GM19452 (cell line): Measurements from ENCODE around the gene ARFGAP2.
"Not testable (repeated sequence)": the region's sequence is repeated elsewhere in the genome, so short reads cannot be mapped to it uniquely, and the experiment has no call there.

Source experiments
- ATAC-seq: cut with Tn5 transposase; IDR thresholded peaks from one replicate; pipeline ENCODE4 v1.9.1; 2021; ENCODE audit not compliant: unreplicated experiment

ARFGAP2 gene

GRCh38 chr11:47149782-47150181 lies 26.9 kb downstream of the ARFGAP2 start:
- ATAC-seq: no peak

GRCh38 chr11:47148903-47149531 lies 27.7 kb downstream of the ARFGAP2 start:
- ATAC-seq: no peak

DNA sequence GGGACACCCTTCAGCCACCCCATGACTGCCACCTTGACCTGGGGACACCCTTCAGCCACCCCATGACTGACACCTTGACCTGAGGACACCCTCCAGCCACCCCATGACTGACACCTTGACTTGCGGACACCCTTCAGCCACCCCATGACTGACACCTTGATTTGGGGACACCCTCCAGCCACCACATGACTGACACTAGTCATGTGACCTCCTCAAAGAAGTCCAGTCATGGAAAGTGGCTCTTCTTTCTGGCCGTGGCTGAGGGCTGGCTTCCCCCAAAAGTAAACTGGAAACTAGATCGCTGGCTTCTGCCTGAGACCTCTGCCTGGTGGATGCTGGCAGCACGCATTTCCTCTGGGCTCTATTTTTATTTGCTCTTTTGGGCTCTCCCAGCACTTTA lies 28.4 kb downstream of the ARFGAP2 start:
- ATAC-seq: no peak

- ATAC-seq: no peak
Measured at GRCh38 chr11:47147681-47148080, 29.0 kb downstream of the ARFGAP2 start.

DNA sequence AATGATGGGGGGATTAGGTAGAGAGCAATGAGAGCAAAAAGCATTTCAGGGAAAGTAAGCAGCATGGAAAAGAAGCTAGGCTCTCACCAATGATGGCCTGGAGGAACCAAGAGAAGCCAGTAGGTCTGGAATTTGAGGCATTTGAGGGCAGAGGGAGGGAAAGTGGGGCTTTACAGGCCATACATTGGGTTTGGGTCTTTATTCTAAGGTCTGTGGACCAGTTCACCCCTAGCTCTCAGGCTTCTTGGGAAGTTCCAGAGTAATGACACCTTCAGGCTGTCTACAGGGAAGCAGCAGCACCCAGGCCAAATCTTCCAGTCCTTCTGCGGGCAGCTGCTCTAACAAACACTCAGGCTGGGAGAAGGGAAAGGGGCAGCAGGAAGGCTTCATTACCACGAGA lies 29.4 kb downstream of the ARFGAP2 start:
- no peak for ATAC-seq

DNA sequence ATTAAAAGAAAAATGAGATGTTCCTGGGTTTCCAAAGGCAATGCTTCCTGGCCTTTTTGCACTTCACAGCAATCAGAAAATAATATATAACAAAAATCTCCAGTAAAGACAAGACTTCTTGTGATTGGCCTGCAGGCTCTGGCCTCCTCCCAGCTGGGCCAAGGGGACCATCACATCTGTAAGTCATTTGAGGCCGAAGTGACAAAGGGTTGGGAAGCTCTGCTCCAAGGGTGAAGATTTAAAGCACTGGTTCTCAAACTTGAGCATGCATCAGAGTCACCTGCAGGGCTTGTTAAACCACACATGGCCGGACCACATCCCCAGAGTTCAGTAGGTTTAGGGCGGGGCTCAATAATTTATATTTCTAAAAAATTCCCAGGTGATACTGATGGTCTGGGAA lies 32.1 kb downstream of the ARFGAP2 start:
- no peak for ATAC-seq

DNA sequence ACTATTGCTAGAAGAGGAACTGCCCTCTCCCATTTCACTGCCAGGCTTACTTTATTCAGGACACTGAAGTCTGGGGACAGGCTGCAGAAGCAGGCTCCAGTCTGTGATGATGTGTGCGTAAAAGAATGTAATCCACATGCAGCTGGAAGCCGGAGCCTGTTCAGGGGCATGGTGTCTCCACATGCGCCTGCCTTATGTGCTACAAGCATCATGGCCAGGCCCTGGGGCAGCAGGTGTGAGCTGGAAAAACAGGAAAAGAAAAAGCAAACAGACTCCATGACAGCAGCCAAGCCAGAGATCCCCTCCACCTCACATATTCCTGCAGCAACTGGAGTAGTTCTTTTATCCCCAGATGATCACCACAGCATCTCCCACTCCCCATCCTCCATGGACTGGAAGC lies 33.4 kb downstream of the ARFGAP2 start:
- ATAC-seq: no peak

GRCh38 chr11:47139878-47140277 lies 36.8 kb downstream of the ARFGAP2 start:
- ATAC-seq: no peak

- no peak for ATAC-seq
Measured at GRCh38 chr11:47137476-47137875, 39.2 kb downstream of the ARFGAP2 start.

GRCh38 chr11:47136921-47137320 lies 39.8 kb downstream of the ARFGAP2 start:
- no peak for ATAC-seq

GRCh38 chr11:47136327-47136726 lies 40.4 kb downstream of the ARFGAP2 start:
- ATAC-seq: no peak

DNA sequence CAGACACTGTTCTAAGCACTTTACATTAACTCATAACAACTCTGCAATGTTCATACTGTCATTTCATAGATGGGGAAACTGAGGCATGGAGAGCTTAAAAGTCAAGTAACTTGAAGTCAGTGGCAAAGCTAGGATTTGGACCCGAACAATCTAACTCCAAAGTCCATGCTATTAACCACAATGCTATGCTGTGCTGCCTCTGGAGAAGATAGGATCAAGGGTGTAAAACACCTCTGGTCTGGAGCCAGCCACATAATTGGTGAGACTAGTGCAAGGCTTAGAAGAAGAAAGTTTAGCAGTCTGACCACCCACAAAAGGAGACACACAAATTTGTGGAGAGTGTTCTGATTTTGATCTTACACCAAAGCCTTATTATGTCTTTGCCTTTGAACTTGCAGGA lies 43.7 kb downstream of the ARFGAP2 start:
- ATAC-seq: no peak

- ATAC-seq: no peak
Measured at GRCh38 chr11:47132490-47132889, 44.2 kb downstream of the ARFGAP2 start.

DNA sequence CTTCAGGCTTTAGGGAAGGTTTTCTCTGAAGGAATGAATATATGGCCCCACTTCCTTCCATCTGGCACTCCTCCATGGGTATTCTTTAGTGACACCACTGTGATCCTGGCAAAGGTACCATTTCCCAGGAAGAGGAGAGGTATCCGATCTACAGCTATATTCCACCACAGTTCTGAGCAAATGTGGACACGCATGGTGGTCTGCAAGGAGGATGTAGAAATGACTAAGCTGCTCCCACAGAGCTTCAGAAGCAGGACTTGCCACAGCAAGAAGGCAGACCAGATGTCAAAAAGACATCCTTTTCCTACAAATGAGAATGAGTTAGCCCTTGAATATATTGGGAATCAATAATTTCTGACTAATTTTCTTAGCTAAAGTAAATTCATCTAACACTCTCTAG lies 45.5 kb downstream of the ARFGAP2 start:
- ATAC-seq: no peak

- no peak for ATAC-seq
Measured at GRCh38 chr11:47130543-47130942, 46.1 kb downstream of the ARFGAP2 start.

GRCh38 chr11:47127213-47127612 lies 49.5 kb downstream of the ARFGAP2 start:
- no peak for ATAC-seq

DNA sequence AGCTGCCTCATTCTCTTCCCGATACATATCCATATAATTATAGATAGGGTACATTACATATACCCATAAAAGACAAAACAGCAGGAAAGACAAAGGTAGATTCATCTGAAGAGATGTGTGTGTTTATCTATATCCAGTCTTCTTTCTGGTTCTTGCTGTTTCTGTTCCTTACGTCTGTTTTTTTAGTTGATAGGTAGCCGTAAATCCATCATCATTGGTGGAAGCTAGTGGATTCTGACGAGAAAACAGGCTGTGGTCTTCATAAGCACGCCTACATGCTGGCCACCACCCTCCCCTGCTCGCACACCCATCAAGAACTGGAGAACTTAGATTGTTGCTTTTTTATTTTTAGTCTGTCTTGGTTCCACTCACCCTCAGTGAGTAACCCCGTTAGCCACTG lies 51.6 kb downstream of the ARFGAP2 start:
- no peak for ATAC-seq

- no peak for ATAC-seq
Measured at GRCh38 chr11:47124675-47125074, 52.0 kb downstream of the ARFGAP2 start.

DNA sequence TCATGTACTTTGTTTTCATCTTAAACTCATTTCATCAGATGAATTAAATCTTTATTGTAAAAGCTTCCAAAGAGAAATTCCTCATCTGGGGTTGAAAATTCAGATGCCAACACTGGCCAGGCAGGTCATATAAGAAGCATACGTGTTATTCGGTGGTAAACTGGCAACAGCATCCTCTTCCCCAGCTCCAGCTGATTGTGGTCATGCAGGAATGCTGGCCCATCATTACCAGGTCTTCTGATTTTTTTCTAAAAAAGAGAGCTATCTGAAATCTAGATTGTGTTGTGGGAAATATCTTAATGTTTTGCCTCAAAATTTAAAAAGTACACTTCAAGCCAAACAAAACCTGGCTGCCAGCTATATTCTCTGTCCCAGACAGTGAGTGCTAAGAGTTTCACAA lies 53.6 kb downstream of the ARFGAP2 start:
- ATAC-seq: no peak

DNA sequence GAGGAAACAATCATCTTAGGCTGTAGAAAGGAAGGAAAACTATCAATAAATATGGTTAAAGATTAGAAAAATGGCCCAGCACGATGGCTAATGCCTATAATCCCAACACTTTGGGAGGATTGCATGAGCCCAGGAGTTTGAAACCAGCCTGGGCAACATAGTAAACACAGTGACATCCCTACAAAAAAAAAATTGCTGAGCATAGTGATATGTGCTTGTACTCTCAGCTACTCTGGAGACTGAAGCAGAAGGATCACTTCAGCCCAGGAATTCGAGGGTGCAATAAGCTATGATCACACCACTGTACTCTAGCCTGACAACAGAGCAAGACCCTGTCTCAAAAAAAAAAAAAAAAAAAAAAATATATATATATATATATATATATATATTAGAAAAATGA lies 54.9 kb downstream of the ARFGAP2 start:
- ATAC-seq: no peak

GRCh38 chr11:47121056-47121455 lies 55.6 kb downstream of the ARFGAP2 start:
- ATAC-seq: no peak

GRCh38 chr11:47118958-47119688 lies 57.6 kb downstream of the ARFGAP2 start:
- ATAC-seq: not testable (repeated sequence)
